Neural progenitor cell (in vitro differentiated cells): Measurements from ENCODE around the gene RNF138. TPM values are rescaled to one million over a fixed set of nuclear protein-coding genes. Genes with fewer than 3 reads are reported as not detected.

ENCODE experiments used
- DNase-seq: peaks from one replicate; pipeline ENCODE4 v3.0.0-alpha.2; 2016; ENCODE audit warnings: low spot score
- H2AFZ ChIP-seq: fragments of 200-600 bp; sonication (generic); replicated peaks from 2 replicates; pipeline ENCODE4 v1.6.1; 2016; ENCODE audit warnings: antibody characterized with exemption
- H3F3A ChIP-seq: fragments of 200-600 bp; sonication (generic); 2 replicates; pipeline ENCODE4 v1.6.1; 2016; ENCODE audit warnings: antibody characterized with exemption, low read depth
- H3K27ac ChIP-seq: fragments of 200-600 bp; sonication (generic); 2 replicates; pipeline ENCODE4 v1.5.1; 2016; ENCODE audit warnings: mild to moderate bottlenecking
- H3K27me3 ChIP-seq: fragments of 200-600 bp; sonication (generic); 2 replicates; pipeline ENCODE4 v1.6.1; 2016; ENCODE audit warnings: mild to moderate bottlenecking, moderate library complexity
- H3K36me3 ChIP-seq: fragments of 200-600 bp; sonication (generic); 2 replicates; pipeline ENCODE4 v1.5.1; 2016
- H3K4me1 ChIP-seq: fragments of 200-600 bp; sonication (generic); 2 replicates; pipeline ENCODE4 v1.6.1; 2016; ENCODE audit warnings: mixed run types
- H3K4me2 ChIP-seq: fragments of 200-600 bp; sonication (generic); 2 replicates; pipeline ENCODE4 v1.6.1; 2016
- H3K4me3 ChIP-seq: fragments of 200-600 bp; sonication (generic); 2 replicates; pipeline ENCODE4 v1.5.1; 2016
- H3K79me2 ChIP-seq: fragments of 200-600 bp; sonication (generic); 2 replicates; pipeline ENCODE4 v1.6.1; 2016; ENCODE audit warnings: low read depth
- H3K9ac ChIP-seq: fragments of 200-600 bp; sonication (generic); 2 replicates; pipeline ENCODE4 v1.6.1; 2016
- H3K9me3 ChIP-seq: fragments of 200-600 bp; sonication (generic); 2 replicates; pipeline ENCODE4 v1.5.1; 2016; ENCODE audit warnings: low read depth
- H4K20me1 ChIP-seq: fragments of 200-600 bp; sonication (generic); 2 replicates; pipeline ENCODE4 v1.6.1; 2016; ENCODE audit warnings: low read depth
- H3K27ac Mint-ChIP-seq: 3 replicates; pipeline ENCODE4 v1.8.0; 2021; ENCODE audit warnings: mixed read lengths
- H3K27me3 Mint-ChIP-seq: 2 replicates; pipeline ENCODE4 v1.8.0; 2022; ENCODE audit warnings: low read depth, mild to moderate bottlenecking, inconsistent platforms, moderate library complexity, mixed read lengths; ENCODE audit not compliant: insufficient read depth
- H3K36me3 Mint-ChIP-seq: 3 replicates; pipeline ENCODE4 v1.8.0; 2021; ENCODE audit warnings: mixed read lengths
- H3K4me1 Mint-ChIP-seq: 3 replicates; pipeline ENCODE4 v1.8.0; 2021; ENCODE audit warnings: mixed read lengths
- H3K4me3 Mint-ChIP-seq: 3 replicates; pipeline ENCODE4 v1.8.0; 2021; ENCODE audit warnings: mild to moderate bottlenecking, moderate library complexity, mixed read lengths
- H3K9me3 Mint-ChIP-seq: 3 replicates; pipeline ENCODE4 v1.8.0; 2020; ENCODE audit warnings: mixed read lengths
- CTCF ChIP-seq: fragments of 200-600 bp; sonication (generic); IDR thresholded peaks from 2 replicates; pipeline ENCODE4 v1.5.1; 2017; ENCODE audit warnings: antibody characterized with exemption, mild to moderate bottlenecking
- EZH2 ChIP-seq: fragments of 200-600 bp; sonication (generic); IDR thresholded peaks from 2 replicates; pipeline ENCODE4 v1.6.1; 2017; ENCODE audit warnings: antibody characterized with exemption, mild to moderate bottlenecking, moderate library complexity
- EZH2phosphoT487 ChIP-seq: fragments of 200-600 bp; sonication (generic); IDR thresholded peaks from 2 replicates; pipeline ENCODE4 v1.6.1; 2017; ENCODE audit warnings: antibody characterized with exemption
- total RNA-seq: library from RNA; depleted of rRNA; stranded (reverse); fragments of >200 nt; gene quantifications from 2 replicates; pipeline ENCODE4 v1.2.3, GENCODE V29; 2015; ENCODE audit warnings: low replicate concordance

Gene RNF138
- total RNA-seq, 1 donor from 2014 or later, result 83.8 TPM

GRCh38 chr18:32095900-32096229, 4.2 kb downstream of the RNF138 start:
- no peak for TF ChIP-seq EZH2
- TF ChIP-seq EZH2phosphoT487, result no peak
- TF ChIP-seq CTCF, result no peak
- Histone ChIP-seq H3K4me2 (no peak overlapping the region), H3K4me3 (no peak overlapping the region), H3K9ac (no peak overlapping the region), H3F3A (peaks cover 25% of the 10 kb centered on the region), H4K20me1 (peaks cover 39% of the 10 kb centered on the region), H3K79me2 (peaks cover 83% of the 10 kb centered on the region), H3K4me1 (peaks cover 14% of the 10 kb centered on the region), H3K27me3 (no peaks in the 10 kb centered on the region), H3K36me3 (no peaks in the 10 kb centered on the region), H3K9me3 (no peaks in the 10 kb centered on the region), H3K27ac (no peak overlapping the region), H2AFZ (no peak overlapping the region)
- no peak for DNase-seq
- Mint-ChIP-seq H3K27ac (no peak overlapping the region), H3K4me1 (peaks cover 25% of the 10 kb centered on the region), H3K9me3 (peaks cover 2% of the 10 kb centered on the region), H3K36me3 (peaks cover 35% of the 10 kb centered on the region), H3K4me3 (no peak overlapping the region), H3K27me3 (peaks cover 2% of the 10 kb centered on the region)

GRCh38 chr18:32096946-32097345, 5.3 kb downstream of the RNF138 start:
- DNase-seq, result no peak
- H3F3A ChIP-seq, result peaks cover 14% of the 10 kb centered on the region
- Mint-ChIP-seq H3K4me1 (peaks cover 22% of the 10 kb centered on the region), H3K4me3 (no peak overlapping the region), H3K36me3 (peaks cover 39% of the 10 kb centered on the region), H3K9me3 (peaks cover 3% of the 10 kb centered on the region), H3K27ac (no peak overlapping the region), H3K27me3 (peaks cover 2% of the 10 kb centered on the region)
- TF ChIP-seq EZH2phosphoT487, result no peak
- TF ChIP-seq EZH2, result no peak
- TF ChIP-seq CTCF, result no peak
- no peak overlapping the region for H2AFZ ChIP-seq
- no peak overlapping the region for H3K27ac ChIP-seq
- no peak overlapping the region for H3K4me3 ChIP-seq
- H3K36me3 ChIP-seq, result no peaks in the 10 kb centered on the region
- H4K20me1 ChIP-seq, result peaks cover 39% of the 10 kb centered on the region
- peaks cover 94% of the 10 kb centered on the region for H3K79me2 ChIP-seq
- no peak overlapping the region for H3K4me2 ChIP-seq
- no peaks in the 10 kb centered on the region for H3K9me3 ChIP-seq
- no peak overlapping the region for H3K9ac ChIP-seq
- H3K27me3 ChIP-seq, result no peaks in the 10 kb centered on the region
- H3K4me1 ChIP-seq, result peaks cover 14% of the 10 kb centered on the region

- Mint-ChIP-seq H3K36me3 (peaks cover 27% of the 10 kb centered on the region), H3K4me1 (no peaks in the 10 kb centered on the region), H3K9me3 (peaks cover 3% of the 10 kb centered on the region), H3K27ac (no peak overlapping the region), H3K4me3 (no peak overlapping the region), H3K27me3 (peaks cover 3% of the 10 kb centered on the region)
- no peak overlapping the region for H3K9ac ChIP-seq
- no peaks in the 10 kb centered on the region for H3K4me1 ChIP-seq
- no peaks in the 10 kb centered on the region for H3K9me3 ChIP-seq
- no peak for TF ChIP-seq CTCF
- TF ChIP-seq EZH2, result no peak
- no peak for TF ChIP-seq EZH2phosphoT487
- peaks cover 100% of the 10 kb centered on the region for H3K79me2 ChIP-seq
- DNase-seq, result no peak
- H3K36me3 ChIP-seq, result peaks cover 4% of the 10 kb centered on the region
- no peak overlapping the region for H2AFZ ChIP-seq
- H3K4me2 ChIP-seq, result no peak overlapping the region
- no peaks in the 10 kb centered on the region for H3F3A ChIP-seq
- H4K20me1 ChIP-seq, result peaks cover 19% of the 10 kb centered on the region
- no peaks in the 10 kb centered on the region for H3K27me3 ChIP-seq
- no peak overlapping the region for H3K27ac ChIP-seq
- no peak overlapping the region for H3K4me3 ChIP-seq
Measured at GRCh38 chr18:32104516-32104915, 12.8 kb downstream of the RNF138 start.
